AG08396 (cell line): ENCODE measurements around the gene HIC1.

Experiments
- DNase-seq: peaks from one replicate; pipeline ENCODE4 v3.0.0; 2012; ENCODE audit warnings: low spot score, mixed read lengths

The HIC1 gene

GRCh38 chr17:2047590-2047989 is 7.3 kb upstream of the HIC1 start:
- DNase-seq: no peak

- no peak for DNase-seq
Measured at GRCh38 chr17:2048805-2049204, 6.1 kb upstream of the HIC1 start.

GRCh38 chr17:2049333-2050299 is 5.3 kb upstream of the HIC1 start:
- peak; percentile 94 for DNase-seq

- DNase-seq: peak; percentile 88
Measured at GRCh38 chr17:2050300-2051060, 4.4 kb upstream of the HIC1 start.

- no peak for DNase-seq
Measured at GRCh38 chr17:2051061-2051932, 3.6 kb upstream of the HIC1 start.

- DNase-seq: no peak
Measured at GRCh38 chr17:2051933-2052559, 2.9 kb upstream of the HIC1 start.

GRCh38 chr17:2053380-2054261 is 1.3 kb upstream of the HIC1 start:
- peak; percentile 80 for DNase-seq

GRCh38 chr17:2054262-2054511 is 716 bp upstream of the HIC1 start:
- no peak for DNase-seq

GRCh38 chr17:2055292-2056205 is 646 bp downstream of the HIC1 start:
- no peak for DNase-seq

GRCh38 chr17:2056206-2057174 is 1.6 kb downstream of the HIC1 start:
- no peak for DNase-seq

GRCh38 chr17:2057175-2057759 is 2.4 kb downstream of the HIC1 start:
- no peak for DNase-seq

GRCh38 chr17:2057760-2058585 is 3.1 kb downstream of the HIC1 start:
- DNase-seq: no peak

GRCh38 chr17:2058586-2059546 is 4.0 kb downstream of the HIC1 start:
- DNase-seq: peak; percentile 70

GRCh38 chr17:2059547-2060384 is 4.9 kb downstream of the HIC1 start:
- DNase-seq: no peak

- DNase-seq: no peak
Measured at GRCh38 chr17:2060385-2060658, 5.4 kb downstream of the HIC1 start.
